Trophoblast cell (in vitro differentiated cells and primary cell): ENCODE measurements around the gene AQP6.

ENCODE experiments used
- DNase-seq, 2 donors: peaks; one replicate each; pipeline ENCODE4 v3.0.0-alpha.2; 2016
- H2AFZ ChIP-seq: 2 replicates; pipeline ENCODE4 v1.6.1; 2013; ENCODE audit warnings: low read length, moderate library complexity, mild to moderate bottlenecking; ENCODE audit not compliant: insufficient read depth, poor library complexity
- H2AK5ac ChIP-seq: 2 replicates; pipeline ENCODE4 v1.6.1; 2013; ENCODE audit warnings: mild to moderate bottlenecking, low read length
- H2BK120ac ChIP-seq: 2 replicates; pipeline ENCODE4 v1.6.1; 2013; ENCODE audit warnings: low read length, mild to moderate bottlenecking, moderate library complexity; ENCODE audit not compliant: insufficient read depth, poor library complexity
- H2BK12ac ChIP-seq: 2 replicates; pipeline ENCODE4 v1.6.1; 2013; ENCODE audit warnings: mild to moderate bottlenecking, low read length, moderate library complexity
- H2BK5ac ChIP-seq: 2 replicates; pipeline ENCODE4 v1.6.1; 2013; ENCODE audit warnings: low read length, low read depth, moderate library complexity, mild to moderate bottlenecking; ENCODE audit not compliant: poor library complexity
- H3K14ac ChIP-seq: 2 replicates; pipeline ENCODE4 v1.6.1; 2013; ENCODE audit warnings: mild to moderate bottlenecking, low read length
- H3K18ac ChIP-seq: 2 replicates; pipeline ENCODE4 v1.6.1; 2013; ENCODE audit warnings: mild to moderate bottlenecking, low read length
- H3K23ac ChIP-seq: 2 replicates; pipeline ENCODE4 v1.6.1; 2013; ENCODE audit warnings: low read length
- H3K27ac ChIP-seq: 2 replicates; pipeline ENCODE4 v1.5.1; 2013; ENCODE audit warnings: low read depth, mild to moderate bottlenecking, inconsistent platforms, low read length, moderate library complexity
- H3K27me3 ChIP-seq: 2 replicates; pipeline ENCODE4 v1.6.1; 2013; ENCODE audit warnings: inconsistent platforms, mild to moderate bottlenecking, low read length, moderate library complexity; ENCODE audit not compliant: insufficient read depth
- H3K36me3 ChIP-seq, 2 experiments: 1 replicate in 1 of 2; 2 replicates in 1 of 2; pipeline ENCODE4 v1.6.1; 2013; ENCODE audit warnings: low read length in 2 of 2, mild to moderate bottlenecking in 2 of 2, moderate library complexity in 1 of 2; ENCODE audit not compliant: insufficient read depth in 2 of 2, control insufficient read depth in 1 of 2
- H3K4ac ChIP-seq: 2 replicates; pipeline ENCODE4 v1.6.1; 2013; ENCODE audit warnings: low read depth, mild to moderate bottlenecking, low read length, moderate library complexity
- H3K4me1 ChIP-seq, 2 experiments: 1 replicate in 1 of 2; 2 replicates in 1 of 2; pipeline ENCODE4 v1.6.1; 2013; ENCODE audit warnings: low read length in 2 of 2, mild to moderate bottlenecking in 2 of 2, moderate library complexity in 1 of 2; ENCODE audit not compliant: insufficient read depth in 2 of 2, control insufficient read depth in 1 of 2
- H3K4me2 ChIP-seq: 2 replicates; pipeline ENCODE4 v1.6.1; 2013; ENCODE audit warnings: inconsistent platforms, mild to moderate bottlenecking, low read length, moderate library complexity
- H3K4me3 ChIP-seq: 2 replicates; pipeline ENCODE4 v1.5.1; 2013; ENCODE audit warnings: mild to moderate bottlenecking, low read depth, low read length, inconsistent platforms
- H3K79me1 ChIP-seq: one replicate; pipeline ENCODE4 v1.6.1; 2013; ENCODE audit warnings: low read length
- H3K79me2 ChIP-seq: 2 replicates; pipeline ENCODE4 v1.6.1; 2013; ENCODE audit warnings: low read length, mild to moderate bottlenecking; ENCODE audit not compliant: control insufficient read depth, insufficient read depth, poor library complexity
- H3K9ac ChIP-seq: 2 replicates; pipeline ENCODE4 v1.6.1; 2013; ENCODE audit warnings: mild to moderate bottlenecking, low read length
- H3K9me3 ChIP-seq: 2 replicates; pipeline ENCODE4 v1.6.1; 2013; ENCODE audit warnings: low read depth, mild to moderate bottlenecking, control low read depth, inconsistent platforms, low read length; ENCODE audit not compliant: insufficient read depth
- H4K12ac ChIP-seq: 2 replicates; pipeline ENCODE4 v1.6.1; 2013; ENCODE audit warnings: low read depth, mild to moderate bottlenecking, low read length, moderate library complexity
- H4K8ac ChIP-seq: 2 replicates; pipeline ENCODE4 v1.6.1; 2013; ENCODE audit warnings: low read depth, mild to moderate bottlenecking, low read length, moderate library complexity
- H4K91ac ChIP-seq: one replicate; pipeline ENCODE4 v1.6.1; 2013; ENCODE audit warnings: low read depth, mild to moderate bottlenecking, low read length, moderate library complexity
- WGBS: extraction: QIAGEN DNeasy Blood & Tissue Kit; methylation state at CpG from one replicate; pipeline ENCODE4 v1.1.7; 2013; ENCODE audit warnings: missing lambda C conversion rate; ENCODE audit not compliant: insufficient read length, insufficient coverage; ENCODE audit errors: extremely low coverage; 5-methylcytosine and 5-hydroxymethylcytosine counted together

AQP6 gene

GRCh38 chr12:49941556-49942511, 30.9 kb upstream of the AQP6 start:
- no CpG with 5 or more reads among the region's 13 CpGs for WGBS
- Histone ChIP-seq H3K9ac (no peak overlapping the region), H3K23ac (no peak overlapping the region), H4K12ac (no peak overlapping the region), H3K27ac (no peak overlapping the region), H2BK5ac (no peak overlapping the region), H3K4me3 (no peak overlapping the region), H2BK120ac (no peak overlapping the region), H3K79me2 (no peaks in the 10 kb centered on the region), H3K36me3 (no peaks in the 10 kb centered on the region), H4K8ac (no peak overlapping the region), H3K4me2 (no peak overlapping the region), H3K79me1 (no peaks in the 10 kb centered on the region), H3K27me3 (no peaks in the 10 kb centered on the region), H3K14ac (no peak overlapping the region), H2BK12ac (no peak overlapping the region), H2AFZ (no peak overlapping the region), H3K18ac (no peak overlapping the region), H3K4me1 (peaks cover 0 to 2% of the 10 kb centered on the region in 2 experiments), H4K91ac (no peak overlapping the region), H3K9me3 (no peaks in the 10 kb centered on the region), H2AK5ac (no peak overlapping the region), H3K4ac (no peak overlapping the region)
- no peak for DNase-seq

- no peaks in the 10 kb centered on the region for H3K27me3 ChIP-seq
- H2BK120ac ChIP-seq: no peak overlapping the region
- H4K12ac ChIP-seq: no peak overlapping the region
- H3K4me3 ChIP-seq: no peak overlapping the region
- H3K36me3 ChIP-seq: no peaks in the 10 kb centered on the region
- H3K9me3 ChIP-seq: no peaks in the 10 kb centered on the region
- H2AK5ac ChIP-seq: no peak overlapping the region
- H3K79me2 ChIP-seq: no peaks in the 10 kb centered on the region
- no CpG with 5 or more reads among the region's 3 CpGs for WGBS
- no peak for DNase-seq
- no peak overlapping the region for H2BK5ac ChIP-seq
- H3K9ac ChIP-seq: no peak overlapping the region
- H2AFZ ChIP-seq: no peak overlapping the region
- no peak overlapping the region for H3K14ac ChIP-seq
- no peak overlapping the region for H4K91ac ChIP-seq
- no peak overlapping the region for H2BK12ac ChIP-seq
- H3K27ac ChIP-seq: no peak overlapping the region
- H3K4me2 ChIP-seq: no peak overlapping the region
- no peak overlapping the region for H3K4ac ChIP-seq
- H3K18ac ChIP-seq: no peak overlapping the region
- no peak overlapping the region for H4K8ac ChIP-seq
- no peaks in the 10 kb centered on the region for H3K79me1 ChIP-seq
- H3K4me1 ChIP-seq: peaks cover 0 to 2% of the 10 kb centered on the region in 2 experiments
- no peak overlapping the region for H3K23ac ChIP-seq
Observed at GRCh38 chr12:49942512-49942893, 30.2 kb upstream of the AQP6 start.

GRCh38 chr12:49942921-49943624, 29.7 kb upstream of the AQP6 start:
- H3K23ac ChIP-seq: no peak overlapping the region
- no peak overlapping the region for H2BK12ac ChIP-seq
- H3K4me1 ChIP-seq: peaks cover 0 to 2% of the 10 kb centered on the region in 2 experiments
- no peak overlapping the region for H4K91ac ChIP-seq
- H2AFZ ChIP-seq: no peak overlapping the region
- H3K14ac ChIP-seq: no peak overlapping the region
- DNase-seq: no peak
- no peak overlapping the region for H2BK120ac ChIP-seq
- H3K4ac ChIP-seq: no peak overlapping the region
- H4K8ac ChIP-seq: no peak overlapping the region
- no peaks in the 10 kb centered on the region for H3K27me3 ChIP-seq
- H4K12ac ChIP-seq: no peak overlapping the region
- H3K18ac ChIP-seq: no peak overlapping the region
- no peak overlapping the region for H2BK5ac ChIP-seq
- no peaks in the 10 kb centered on the region for H3K36me3 ChIP-seq
- H2AK5ac ChIP-seq: no peak overlapping the region
- no peak overlapping the region for H3K9ac ChIP-seq
- no peaks in the 10 kb centered on the region for H3K79me2 ChIP-seq
- H3K4me3 ChIP-seq: no peak overlapping the region
- H3K27ac ChIP-seq: no peak overlapping the region
- H3K9me3 ChIP-seq: no peaks in the 10 kb centered on the region
- H3K4me2 ChIP-seq: no peak overlapping the region
- H3K79me1 ChIP-seq: no peaks in the 10 kb centered on the region
- no CpG with 5 or more reads among the region's 14 CpGs for WGBS

GRCh38 chr12:49943625-49943960, 29.2 kb upstream of the AQP6 start:
- Histone ChIP-seq H3K14ac (no peak overlapping the region), H3K23ac (no peak overlapping the region), H4K8ac (no peak overlapping the region), H3K18ac (no peak overlapping the region), H3K79me1 (no peaks in the 10 kb centered on the region), H3K9me3 (no peaks in the 10 kb centered on the region), H2AK5ac (no peak overlapping the region), H3K27ac (no peak overlapping the region), H3K4ac (no peak overlapping the region), H2BK12ac (no peak overlapping the region), H3K79me2 (no peaks in the 10 kb centered on the region), H3K4me1 (peaks cover 0 to 2% of the 10 kb centered on the region in 2 experiments), H3K4me2 (no peak overlapping the region), H2BK120ac (no peak overlapping the region), H3K27me3 (no peaks in the 10 kb centered on the region), H3K36me3 (no peaks in the 10 kb centered on the region), H4K91ac (no peak overlapping the region), H4K12ac (no peak overlapping the region), H3K9ac (no peak overlapping the region), H3K4me3 (no peak overlapping the region), H2BK5ac (no peak overlapping the region), H2AFZ (no peak overlapping the region)
- WGBS: no CpG with 5 or more reads among the region's 1 CpG
- no peak for DNase-seq
